Measurements from ENCODE around the gene LAT.

GRCh38 chr16:29025735-29026134 lies 40.9 kb downstream of the LAT start:
- TF ChIP-seq CTCF (IDR thresholded peaks at IDR 0.05; ENCODE audit: extremely low read depth in 1 of 2, insufficient read depth in 1 of 2, low read depth in 1 of 2, low read length in 2 of 2): no peak
- TF ChIP-seq POLR2AphosphoS5 (IDR thresholded peaks at IDR 0.05; ENCODE audit: insufficient read depth, low read depth, low read length): no peak
